Measurements from ENCODE around the gene PPIA. TPM values are rescaled to one million over a fixed set of nuclear protein-coding genes. Genes with fewer than 3 reads are reported as not detected.

Gene PPIA
- total RNA-seq, 2 donors from 2014 or later, result 352 to 366 TPM

GRCh38 chr7:44750424-44750823, 46.1 kb upstream of the PPIA start:
- H3K4me3 ChIP-seq, result no peak overlapping the region

DNA sequence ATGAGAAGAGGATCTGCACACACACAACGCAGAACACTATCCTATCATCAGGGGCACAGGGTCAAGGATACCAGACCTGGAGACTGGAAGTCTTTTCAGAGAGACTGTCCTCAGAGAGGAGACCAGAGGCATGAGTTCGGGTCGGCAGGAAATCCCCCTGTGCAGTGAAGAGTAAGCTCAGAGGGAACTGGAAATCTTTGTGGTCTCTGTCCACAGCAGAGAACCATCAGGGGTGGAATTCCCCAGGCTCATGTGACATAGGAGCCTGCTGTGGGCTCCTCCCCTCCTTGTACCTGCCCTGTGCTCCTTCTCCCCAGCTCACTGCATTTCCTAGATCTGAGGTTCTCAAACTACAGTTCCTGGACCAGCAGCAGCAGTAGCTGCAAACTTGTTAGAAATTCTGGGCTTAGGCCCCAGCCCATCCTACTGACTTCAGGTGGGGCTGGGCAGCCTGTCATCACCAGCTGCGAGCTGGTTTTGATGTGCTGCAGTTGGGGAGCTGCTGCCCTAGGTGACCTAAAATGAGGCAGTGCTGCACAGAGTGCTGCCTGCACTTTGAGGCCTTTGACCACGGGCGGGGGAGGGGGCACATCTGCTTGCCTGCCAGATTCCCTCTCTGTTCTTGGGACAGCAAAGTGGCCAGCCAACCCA, 45.4 kb upstream of the PPIA start:
- H3K9me3 ChIP-seq, result no peaks in the 10 kb centered on the region
- no peak for ATAC-seq
- H3K36me3 ChIP-seq (replicated peaks in 1 of 2; ENCODE audit: insufficient read depth in 1 of 2, low read depth in 2 of 2), result no peaks in the 10 kb centered on the region
- H3K27ac ChIP-seq, result peak overlapping the region in 1 of 4 donors; percentile 2
- 36 to 40% methylated on average over 1 to 6 of the region's 6 CpGs for WGBS, 2 donors
- H3K4me3 ChIP-seq, result no peak overlapping the region
- TF ChIP-seq, protein P1, sequence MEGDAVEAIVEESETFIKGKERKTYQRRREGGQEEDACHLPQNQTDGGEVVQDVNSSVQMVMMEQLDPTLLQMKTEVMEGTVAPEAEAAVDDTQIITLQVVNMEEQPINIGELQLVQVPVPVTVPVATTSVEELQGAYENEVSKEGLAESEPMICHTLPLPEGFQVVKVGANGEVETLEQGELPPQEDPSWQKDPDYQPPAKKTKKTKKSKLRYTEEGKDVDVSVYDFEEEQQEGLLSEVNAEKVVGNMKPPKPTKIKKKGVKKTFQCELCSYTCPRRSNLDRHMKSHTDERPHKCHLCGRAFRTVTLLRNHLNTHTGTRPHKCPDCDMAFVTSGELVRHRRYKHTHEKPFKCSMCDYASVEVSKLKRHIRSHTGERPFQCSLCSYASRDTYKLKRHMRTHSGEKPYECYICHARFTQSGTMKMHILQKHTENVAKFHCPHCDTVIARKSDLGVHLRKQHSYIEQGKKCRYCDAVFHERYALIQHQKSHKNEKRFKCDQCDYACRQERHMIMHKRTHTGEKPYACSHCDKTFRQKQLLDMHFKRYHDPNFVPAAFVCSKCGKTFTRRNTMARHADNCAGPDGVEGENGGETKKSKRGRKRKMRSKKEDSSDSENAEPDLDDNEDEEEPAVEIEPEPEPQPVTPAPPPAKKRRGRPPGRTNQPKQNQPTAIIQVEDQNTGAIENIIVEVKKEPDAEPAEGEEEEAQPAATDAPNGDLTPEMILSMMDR (IDR thresholded peaks at IDR 0.05), result no peak
- TF ChIP-seq POLR2A (IDR thresholded peaks at IDR 0.05), result no peak
- peaks cover 51% of the 10 kb centered on the region for H3K4me1 ChIP-seq
- H3K27me3 ChIP-seq, result no peaks in the 10 kb centered on the region
- peak in 1 of 4 donors; percentile 51 for DNase-seq
- intact Hi-C loops (cut with DNase I), result no loop called here

More at GRCh38 chr7:44750424-44750823, 46.1 kb upstream of the PPIA start:
- 77 to 87% methylated on average over 3 of the region's 3 CpGs for WGBS, 2 donors
- TF ChIP-seq POLR2A (IDR thresholded peaks at IDR 0.05), result no peak
- TF ChIP-seq, protein P1 (IDR thresholded peaks at IDR 0.05), result no peak
- peak overlapping the region in 1 of 4 donors; percentile 2 for H3K27ac ChIP-seq
- H3K36me3 ChIP-seq (replicated peaks in 1 of 2; ENCODE audit: insufficient read depth in 1 of 2, low read depth in 2 of 2), result no peaks in the 10 kb centered on the region
- DNase-seq, result no peak
- ATAC-seq, result no peak
- H3K27me3 ChIP-seq, result no peaks in the 10 kb centered on the region
- no peaks in the 10 kb centered on the region for H3K9me3 ChIP-seq
- intact Hi-C loops (cut with DNase I), result no loop called here
- H3K4me1 ChIP-seq, result peaks cover 48% of the 10 kb centered on the region

- 81 to 96% methylated on average over 2 of the region's 2 CpGs for WGBS, 2 donors
- peaks cover 47% of the 10 kb centered on the region for H3K4me1 ChIP-seq
- H3K4me3 ChIP-seq, result no peak overlapping the region
- H3K9me3 ChIP-seq, result no peaks in the 10 kb centered on the region
- H3K27me3 ChIP-seq, result no peaks in the 10 kb centered on the region
- H3K36me3 ChIP-seq (replicated peaks in 1 of 2; ENCODE audit: insufficient read depth in 1 of 2, low read depth in 2 of 2), result peaks cover 0 to 11% of the 10 kb centered on the region in 2 donors
- TF ChIP-seq, protein P1 (IDR thresholded peaks at IDR 0.05), result no peak
- TF ChIP-seq POLR2A (IDR thresholded peaks at IDR 0.05), result no peak
- no peak overlapping the region for H3K27ac ChIP-seq
- ATAC-seq (no peak), DNase-seq (no peak)
- intact Hi-C loops (cut with DNase I), result no loop called here
Measured at GRCh38 chr7:44752822-44753221, 43.7 kb upstream of the PPIA start.

DNA sequence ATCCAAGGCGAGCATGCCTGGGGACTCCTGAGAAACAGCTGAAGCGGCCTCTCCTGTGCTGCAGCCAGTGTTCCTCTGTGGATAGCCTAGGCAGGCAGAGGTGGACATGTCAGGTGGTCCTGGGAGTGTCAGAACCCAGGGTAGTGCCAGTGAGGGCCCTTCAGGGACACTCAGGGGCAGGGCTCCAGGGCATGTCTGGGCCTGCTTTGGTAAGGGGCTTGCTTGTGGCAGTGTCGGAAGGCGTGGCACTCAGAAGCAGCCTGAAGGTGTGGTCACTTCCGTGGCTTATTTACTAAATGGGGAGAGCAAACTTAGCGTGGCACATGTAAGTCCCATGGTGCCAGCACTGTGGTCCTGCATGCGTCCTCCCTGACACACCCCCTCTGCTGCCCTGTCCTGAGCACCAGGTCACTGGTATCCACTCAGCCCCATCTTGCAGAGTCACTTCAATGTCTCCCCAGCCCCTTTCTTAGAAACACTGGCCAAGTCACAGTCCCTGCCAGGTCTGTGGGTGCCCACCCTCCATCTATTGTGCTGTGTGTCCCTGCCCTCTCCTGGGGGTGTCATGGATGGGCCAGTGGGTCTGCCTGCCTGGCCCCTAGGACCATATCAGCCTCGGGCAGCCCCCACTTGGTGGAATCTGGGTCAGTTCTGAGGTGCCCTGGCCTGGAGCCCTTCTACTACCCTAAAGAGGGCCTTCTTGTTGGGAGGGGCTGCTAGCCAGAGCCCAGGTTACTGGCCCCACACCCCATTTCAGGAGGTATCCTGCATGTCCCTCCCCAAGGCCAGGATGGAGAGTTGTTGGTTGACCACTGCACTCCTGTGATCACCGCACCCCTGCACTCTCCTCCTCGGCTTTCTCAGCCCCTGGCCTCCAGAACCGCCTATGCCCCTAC, 41.4 kb upstream of the PPIA start:
- TF ChIP-seq, protein P1 (IDR thresholded peaks at IDR 0.05), result no peak
- TF ChIP-seq POLR2A (IDR thresholded peaks at IDR 0.05), result no peak
- DNase-seq (no peak), ATAC-seq (no peak)
- H3K4me3 ChIP-seq, result no peak overlapping the region
- intact Hi-C loops (cut with DNase I), result no loop called here
- peaks cover 38% of the 10 kb centered on the region for H3K4me1 ChIP-seq
- H3K27ac ChIP-seq, result peak overlapping the region in 1 of 4 donors; percentile 4
- no peaks in the 10 kb centered on the region for H3K9me3 ChIP-seq
- WGBS, 2 donors, result 89 to 100% methylated on average over 3 to 10 of the region's 11 CpGs
- H3K27me3 ChIP-seq, result no peaks in the 10 kb centered on the region
- H3K36me3 ChIP-seq (replicated peaks in 1 of 2; ENCODE audit: insufficient read depth in 1 of 2, low read depth in 2 of 2), result peaks cover 0 to 15% of the 10 kb centered on the region in 2 donors
